SK-N-MC (cell line): ENCODE results near the gene SARNP.

Experiments used
- EZH2 ChIP-seq: fragments of 200-600 bp; sonication (generic); IDR thresholded peaks from one replicate; pipeline ENCODE4 v1.6.1; 2017; ENCODE audit warnings: antibody characterized with exemption
- FOXP2 ChIP-seq: optimal IDR thresholded peaks from 2 replicates; pipeline ENCODE3; 2011; ENCODE audit warnings: mild to moderate bottlenecking, moderate library complexity; ENCODE audit not compliant: insufficient read depth; ENCODE audit errors: extremely low read length, control extremely low read depth
- POLR2AphosphoS5 ChIP-seq: IDR thresholded peaks from 2 replicates; pipeline ENCODE4 v1.6.1; 2012; ENCODE audit warnings: mild to moderate bottlenecking, low read depth, low read length, borderline replicate concordance

DNA sequence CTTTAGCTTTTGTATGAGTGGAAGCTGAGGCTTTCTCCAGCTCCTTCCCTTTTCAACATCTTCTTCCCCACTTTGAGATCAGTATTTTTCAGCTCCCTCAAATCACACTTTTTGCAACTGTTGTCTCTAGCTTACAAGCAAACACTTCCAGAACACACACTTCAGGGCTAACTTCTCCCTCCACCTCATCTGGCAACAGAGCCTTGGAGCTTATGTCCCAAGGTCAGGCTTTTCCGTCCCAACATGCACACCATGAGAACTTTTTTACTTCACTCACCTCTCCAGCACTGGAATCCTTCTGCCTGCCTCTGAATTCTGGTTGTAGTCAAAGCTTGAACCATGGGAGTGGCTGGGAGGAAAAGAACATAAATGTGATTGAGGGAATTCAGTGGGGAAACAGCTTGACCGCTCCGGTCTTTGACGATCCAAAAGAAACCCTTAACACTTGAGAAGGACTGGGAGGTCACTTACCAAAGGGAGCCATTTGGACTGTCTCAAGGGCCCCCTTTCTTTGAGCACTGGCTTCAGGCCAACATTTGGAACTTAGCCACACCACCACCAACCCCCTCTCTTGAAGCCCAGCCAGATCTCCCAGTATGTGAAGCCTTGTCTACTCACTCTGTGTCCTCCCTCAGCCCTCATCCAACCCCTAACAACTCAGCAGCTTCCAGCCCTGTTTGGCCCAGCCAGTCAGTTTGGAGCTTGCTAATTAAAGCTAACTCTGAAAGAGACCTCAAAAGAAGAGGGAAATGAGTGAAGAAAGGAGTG, 105.6 kb downstream of the SARNP start:
- TF ChIP-seq POLR2AphosphoS5 (no peak), EZH2 (no peak), FOXP2 (no peak)
